GM15510 (cell line): ENCODE data around the gene ZNF628.

Source experiments
- POLR2A ChIP-seq: IDR thresholded peaks from 3 replicates; pipeline ENCODE4 v1.6.1; 2011; ENCODE audit warnings: borderline replicate concordance; ENCODE audit not compliant: insufficient read length; ENCODE audit errors: extremely low read depth

Gene ZNF628

DNA sequence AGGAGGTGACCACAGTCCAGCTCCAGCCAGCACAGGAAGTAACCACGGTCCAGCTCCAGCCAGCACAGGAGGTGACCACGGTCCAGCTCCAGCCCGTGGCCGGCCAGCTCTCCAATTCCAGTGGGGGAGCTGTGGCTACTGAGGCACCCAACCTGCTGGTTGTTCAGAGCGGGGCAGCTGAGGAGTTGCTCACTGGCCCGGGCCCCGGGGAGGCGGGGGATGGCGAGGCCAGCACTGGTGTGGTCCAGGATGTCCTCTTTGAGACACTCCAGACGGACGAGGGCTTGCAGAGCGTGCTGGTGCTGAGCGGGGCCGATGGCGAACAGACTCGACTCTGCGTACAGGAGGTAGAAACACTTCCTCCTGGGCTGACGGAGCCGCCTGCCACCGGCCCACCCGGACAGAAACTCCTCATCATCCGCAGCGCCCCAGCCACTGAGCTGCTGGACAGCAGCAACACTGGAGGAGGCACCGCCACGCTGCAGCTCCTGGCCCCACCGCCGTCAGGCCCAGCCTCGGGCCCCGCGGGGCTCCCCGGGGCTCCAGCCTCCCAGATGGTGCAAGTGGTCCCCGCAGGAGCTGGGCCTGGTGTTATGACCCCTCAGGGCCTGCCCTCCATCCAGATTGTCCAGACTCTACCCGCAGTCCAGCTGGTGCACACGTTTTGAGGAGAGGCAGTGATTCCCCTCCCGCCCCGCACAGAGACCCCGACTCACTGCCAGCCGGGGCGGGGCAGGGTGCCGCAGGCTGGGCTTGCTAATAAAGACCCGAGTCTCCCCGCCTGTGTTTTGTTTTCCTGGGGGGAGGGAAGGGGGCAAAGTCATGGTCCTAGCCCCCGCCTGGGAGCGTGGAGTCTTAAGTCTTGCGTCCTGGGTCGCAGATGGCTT is 7.5 kb downstream of the ZNF628 start:
- TF ChIP-seq POLR2A: no peak

DNA sequence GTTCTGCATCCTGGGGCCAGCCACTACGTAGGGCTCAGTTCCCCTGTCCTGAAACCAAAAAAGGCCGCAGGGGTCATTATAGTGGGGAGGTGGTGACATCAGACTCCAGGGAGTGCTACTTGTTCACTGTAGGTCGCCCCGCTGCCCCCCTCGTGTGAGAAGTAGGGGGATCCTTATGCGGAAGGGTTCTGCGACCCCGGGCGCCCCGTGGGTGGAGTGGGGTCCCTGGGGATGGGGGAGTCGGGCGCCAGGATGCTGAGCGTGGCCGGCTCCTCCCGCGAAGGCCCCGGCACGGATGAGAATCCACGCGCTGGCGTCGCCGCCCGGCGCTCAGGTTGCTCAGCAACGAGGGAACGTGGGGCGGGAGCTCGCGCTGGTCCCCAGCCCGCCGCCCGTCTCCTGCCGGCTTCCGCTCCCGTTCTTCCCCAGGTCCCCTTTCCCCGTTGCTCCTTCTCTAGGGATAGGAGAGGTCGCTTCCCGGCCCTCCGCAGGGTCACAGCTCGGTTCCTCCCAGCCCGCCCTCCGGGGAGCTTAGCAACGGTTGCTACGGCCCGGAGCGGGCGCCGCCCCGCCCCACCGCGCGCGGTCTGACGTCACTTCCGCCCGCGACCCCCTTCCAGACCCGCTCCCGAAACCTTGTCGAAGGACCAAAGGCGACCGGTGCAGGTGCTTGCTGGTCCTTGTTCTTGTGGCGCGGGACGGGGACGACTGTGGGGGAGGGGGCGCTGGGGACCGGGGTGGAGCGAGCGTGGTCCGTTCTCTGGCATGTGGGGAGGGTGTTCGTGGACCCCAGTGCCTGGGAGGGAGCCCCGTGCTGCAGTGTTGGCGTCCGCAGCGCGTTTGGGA is 8.4 kb downstream of the ZNF628 start, which contains the start of gene NAT14:
TSS of gene NAT14 (plus strand) at position 596 of the 846 bp plus-strand sequence. CDS start 521 bp downstream, outside the sequence.
- TF ChIP-seq POLR2A: peak; percentile 43

DNA sequence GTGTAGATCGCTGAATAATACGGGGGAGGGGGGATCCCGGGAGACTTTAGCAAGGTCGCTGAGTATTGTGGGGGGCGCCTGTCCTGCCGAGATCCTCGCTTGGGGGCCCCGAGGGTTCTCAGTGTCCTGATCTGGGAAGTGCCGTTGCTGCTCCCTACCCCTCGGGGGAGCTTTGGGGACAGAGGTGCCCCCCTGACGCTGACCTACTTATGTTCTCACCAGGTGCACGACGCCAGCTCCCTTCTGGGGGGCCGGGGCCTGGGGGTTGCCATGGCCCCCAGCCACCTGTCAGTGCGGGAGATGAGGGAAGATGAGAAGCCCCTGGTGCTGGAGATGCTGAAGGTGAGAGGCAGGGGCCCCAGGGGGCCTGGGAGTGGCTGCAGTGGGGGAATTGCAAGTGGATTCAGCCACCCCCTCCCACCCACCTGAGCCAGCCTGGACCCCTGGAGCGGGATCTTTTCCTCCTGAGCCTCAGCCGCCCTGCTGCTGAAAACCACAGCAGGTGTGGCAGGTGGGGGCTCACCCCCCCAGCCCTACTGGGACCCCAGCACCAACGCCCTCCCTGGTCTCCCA is 9.1 kb downstream of the ZNF628 start:
- TF ChIP-seq POLR2A: no peak

DNA sequence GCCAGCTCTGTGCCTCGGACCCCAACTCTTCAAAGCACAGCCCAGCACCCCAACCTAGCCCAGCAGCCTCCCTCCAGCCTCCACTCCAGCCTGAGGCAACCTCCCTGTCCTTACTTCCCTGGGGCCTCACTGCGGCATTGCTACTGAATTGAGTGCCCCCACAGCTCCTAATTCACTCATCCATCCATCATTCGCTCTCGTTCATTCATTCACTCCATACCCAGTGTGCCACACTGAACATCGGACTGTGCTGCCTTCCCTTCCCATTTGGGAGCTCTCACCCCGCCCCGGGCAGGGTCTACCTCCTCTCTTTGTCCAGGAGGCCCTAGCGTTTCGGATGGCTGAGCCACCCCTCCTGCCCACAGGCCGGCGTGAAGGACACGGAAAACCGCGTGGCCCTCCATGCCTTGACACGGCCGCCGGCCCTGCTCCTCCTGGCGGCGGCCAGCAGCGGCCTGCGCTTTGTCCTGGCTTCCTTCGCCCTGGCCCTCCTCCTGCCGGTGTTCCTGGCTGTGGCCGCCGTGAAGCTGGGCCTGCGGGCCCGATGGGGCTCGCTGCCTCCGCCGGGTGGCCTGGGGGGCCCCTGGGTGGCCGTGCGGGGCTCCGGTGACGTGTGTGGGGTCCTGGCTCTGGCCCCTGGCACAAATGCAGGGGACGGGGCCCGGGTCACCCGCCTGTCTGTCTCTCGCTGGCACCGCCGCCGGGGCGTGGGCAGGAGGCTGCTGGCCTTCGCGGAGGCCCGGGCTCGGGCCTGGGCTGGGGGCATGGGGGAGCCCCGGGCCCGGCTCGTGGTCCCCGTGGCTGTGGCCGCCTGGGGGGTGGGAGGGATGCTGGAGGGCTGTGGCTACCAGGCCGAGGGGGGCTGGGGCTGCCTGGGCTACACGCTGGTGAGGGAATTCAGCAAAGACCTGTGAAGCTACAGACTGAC is 9.9 kb downstream of the ZNF628 start:
- no peak for TF ChIP-seq POLR2A

DNA sequence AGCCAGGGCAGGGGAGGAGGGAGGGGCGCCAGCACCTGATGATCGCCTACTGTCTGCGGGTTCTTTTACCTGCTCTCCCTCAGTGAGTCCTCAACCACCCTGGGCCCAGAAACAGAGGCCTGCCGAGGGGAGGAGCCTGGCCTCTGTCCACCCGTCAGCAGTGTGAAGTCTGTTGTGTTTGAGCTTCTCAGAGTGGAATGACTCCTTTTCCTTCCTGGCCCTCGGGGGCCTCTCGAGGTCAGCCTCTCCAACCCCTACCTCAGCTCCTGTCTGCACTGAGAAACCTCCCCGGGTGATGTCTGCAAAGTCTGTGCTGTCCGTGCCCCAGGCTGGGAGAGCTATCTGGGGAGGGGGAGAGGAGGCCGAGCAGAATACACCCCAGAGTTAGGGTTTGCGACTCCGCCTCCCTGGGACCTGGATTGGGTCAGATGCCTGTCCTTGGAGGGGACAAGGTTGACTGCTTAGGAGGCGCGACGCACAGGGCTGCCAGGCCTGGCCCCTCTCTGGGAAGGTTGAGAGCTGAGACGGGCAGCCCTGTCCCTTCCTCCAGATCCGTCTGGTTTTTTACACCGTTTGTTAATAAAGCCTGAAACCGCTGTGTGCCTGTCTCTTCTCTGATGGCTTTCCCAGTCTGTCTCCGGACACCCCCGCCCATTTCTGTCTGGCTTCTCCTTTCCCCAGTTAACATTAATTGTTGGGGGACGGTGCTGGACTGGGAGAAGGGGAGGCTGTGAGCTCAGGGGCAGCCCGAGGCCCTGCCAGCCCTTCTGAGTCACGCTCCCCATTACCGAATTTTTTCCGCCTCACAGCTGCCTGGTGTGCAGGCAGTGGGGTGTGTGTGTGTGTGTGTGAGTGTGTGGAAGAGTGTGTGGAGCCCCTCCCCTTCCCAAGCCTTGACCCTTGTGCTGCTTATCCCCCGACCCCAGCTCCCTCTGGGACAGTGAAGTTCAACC is 10.8 kb downstream of the ZNF628 start:
- TF ChIP-seq POLR2A: no peak

DNA sequence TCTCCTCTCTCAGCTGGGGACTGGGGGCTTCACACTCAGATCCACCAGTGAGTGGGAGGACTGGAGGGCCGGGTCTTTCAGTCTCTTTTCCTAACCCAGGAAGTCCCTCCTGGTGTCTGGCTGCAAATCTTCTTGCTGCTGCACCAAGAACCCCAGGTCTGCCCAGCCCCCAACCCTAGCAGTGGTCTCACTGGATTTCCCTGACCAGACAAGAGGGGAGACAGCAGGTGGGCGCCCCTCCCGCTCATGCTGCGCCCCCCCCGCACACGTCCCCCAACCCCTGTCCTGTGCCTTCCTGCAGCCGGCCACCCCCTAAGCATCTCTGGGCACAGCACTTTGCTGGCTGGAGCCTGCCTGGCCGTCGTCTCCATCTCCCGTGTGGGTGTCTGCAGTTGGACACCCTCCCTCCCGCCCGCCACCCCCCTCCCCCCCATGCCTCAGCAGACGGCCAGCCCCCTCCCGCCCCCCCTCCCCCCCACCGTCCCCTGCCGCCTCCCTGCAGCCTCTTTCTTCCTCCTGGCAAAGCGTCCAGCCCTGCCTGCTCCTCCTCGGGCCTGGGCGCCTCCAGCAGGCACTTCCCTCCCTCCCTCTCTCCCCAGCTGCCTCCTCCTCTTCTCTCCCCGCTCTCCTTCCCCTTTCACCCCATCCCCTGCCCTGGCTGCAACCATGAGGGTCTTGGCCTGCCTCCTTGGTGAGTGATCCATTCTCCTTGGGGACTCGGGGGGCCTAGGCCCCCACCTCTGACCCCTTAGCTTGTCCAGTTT is 11.7 kb downstream of the ZNF628 start, which contains the start of gene SSC5D:
TSS of gene SSC5D (plus strand) at position 513 of the 764 bp plus-strand sequence. CDS start at position 667, 154 bp downstream.
- no peak for TF ChIP-seq POLR2A

DNA sequence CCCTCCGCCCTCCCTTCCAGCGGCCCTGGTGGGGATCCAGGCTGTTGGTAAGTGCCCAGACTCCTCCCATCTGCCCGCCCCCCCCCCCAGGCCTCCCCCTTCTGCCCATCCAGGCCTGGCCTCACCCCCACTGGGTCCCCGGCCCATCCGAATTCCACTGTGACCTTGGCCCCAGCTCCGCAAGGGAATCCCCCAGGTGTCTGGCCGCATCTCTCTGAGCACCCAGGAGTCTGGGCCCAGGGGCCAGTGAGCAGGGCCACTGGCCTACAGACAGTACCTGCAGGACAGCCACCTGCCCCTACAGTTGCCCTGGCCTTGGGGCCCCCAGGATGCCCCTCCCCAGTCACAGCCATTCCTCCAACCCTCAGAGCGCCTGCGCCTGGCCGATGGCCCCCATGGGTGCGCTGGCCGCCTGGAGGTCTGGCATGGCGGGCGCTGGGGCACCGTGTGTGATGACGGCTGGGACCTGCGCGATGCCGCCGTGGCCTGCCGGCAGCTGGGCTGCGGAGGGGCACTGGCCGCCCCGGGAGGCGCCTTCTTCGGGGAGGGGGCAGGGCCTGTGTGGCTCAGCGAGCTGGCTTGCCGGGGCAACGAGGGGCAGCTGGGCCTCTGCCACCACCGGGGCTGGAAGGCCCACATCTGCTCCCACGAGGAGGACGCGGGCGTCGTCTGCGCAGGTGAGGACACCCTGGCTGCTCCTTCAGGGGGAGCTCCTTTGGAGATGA is 12.7 kb downstream of the ZNF628 start:
- no peak for TF ChIP-seq POLR2A

DNA sequence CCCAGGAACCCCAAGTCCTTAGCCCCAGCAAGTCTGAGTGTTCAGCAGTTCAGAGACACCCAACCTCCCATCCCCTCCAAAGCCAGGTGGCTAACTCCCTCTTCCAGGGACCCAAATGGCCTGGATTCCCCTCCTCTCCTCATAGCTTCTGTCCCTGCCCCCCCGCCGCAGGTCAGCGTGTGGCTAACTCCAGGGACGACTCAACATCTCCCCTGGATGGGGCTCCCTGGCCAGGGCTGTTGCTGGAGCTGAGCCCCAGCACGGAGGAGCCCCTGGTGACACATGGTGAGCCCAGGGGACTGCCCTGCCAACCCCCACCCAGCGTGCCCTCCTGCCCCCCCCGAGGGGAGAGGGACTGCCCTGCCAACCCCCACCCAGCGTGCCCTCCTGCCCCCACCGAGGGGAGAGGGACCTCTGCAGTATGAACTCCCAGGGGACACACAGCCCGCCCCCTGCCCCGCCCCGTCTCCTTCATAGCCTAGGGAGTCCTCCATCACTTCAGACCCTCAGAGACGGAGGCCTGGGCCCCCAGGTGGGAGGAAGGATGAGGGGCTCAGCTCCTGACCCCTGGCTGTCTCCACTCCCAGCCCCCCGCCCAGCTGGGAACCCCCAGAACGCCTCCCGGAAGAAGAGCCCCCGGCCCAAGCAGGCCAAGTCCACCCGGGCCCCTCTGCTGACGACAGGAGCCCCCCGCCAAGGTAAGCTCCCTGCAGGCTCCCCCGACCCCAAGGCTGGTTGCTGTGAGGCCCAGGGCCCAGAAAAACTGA is 13.5 kb downstream of the ZNF628 start:
- no peak for TF ChIP-seq POLR2A

DNA sequence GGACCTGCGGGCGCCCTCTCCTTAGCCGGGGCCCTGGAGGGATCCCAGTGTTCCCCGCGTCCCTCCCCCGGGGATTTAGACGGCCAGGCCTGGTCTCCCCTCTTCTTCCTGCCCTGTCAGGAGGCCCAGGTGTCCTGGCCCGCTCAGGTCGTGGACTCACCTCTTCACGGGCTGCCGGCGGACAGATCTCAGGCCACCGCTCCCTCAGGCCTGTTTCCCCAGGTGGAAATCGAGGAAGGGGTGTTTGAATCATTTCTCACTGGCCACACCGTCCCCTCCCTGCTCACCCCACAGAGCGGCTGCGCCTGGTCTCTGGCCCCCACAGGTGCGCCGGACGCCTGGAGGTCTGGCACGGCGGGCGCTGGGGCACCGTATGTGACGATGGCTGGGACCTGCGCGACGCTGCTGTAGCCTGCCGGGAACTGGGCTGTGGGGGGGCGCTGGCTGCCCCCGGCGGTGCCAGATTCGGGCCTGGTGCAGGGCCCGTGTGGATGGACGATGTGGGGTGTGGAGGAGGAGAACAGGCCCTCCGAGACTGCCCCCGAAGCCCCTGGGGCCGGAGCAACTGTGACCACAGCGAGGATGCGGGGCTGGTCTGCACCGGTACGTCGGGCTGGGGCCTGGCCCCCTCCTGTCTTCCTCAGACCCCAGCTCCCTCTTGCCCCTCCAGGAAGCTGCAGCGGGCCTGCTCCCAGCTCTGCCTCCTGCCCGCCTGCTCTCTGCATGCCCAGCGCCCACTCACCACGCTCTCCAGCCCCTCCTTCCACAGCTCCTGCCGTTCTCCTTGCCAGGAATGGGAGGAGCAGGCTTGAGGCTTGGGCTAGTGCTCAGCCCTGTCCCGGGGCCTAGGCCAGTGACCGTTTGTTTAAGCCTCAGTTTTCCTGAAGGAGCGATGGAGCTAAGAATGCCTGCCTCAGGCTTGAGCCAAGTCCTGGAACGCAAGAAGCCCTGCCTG is 14.3 kb downstream of the ZNF628 start:
- TF ChIP-seq POLR2A: no peak

DNA sequence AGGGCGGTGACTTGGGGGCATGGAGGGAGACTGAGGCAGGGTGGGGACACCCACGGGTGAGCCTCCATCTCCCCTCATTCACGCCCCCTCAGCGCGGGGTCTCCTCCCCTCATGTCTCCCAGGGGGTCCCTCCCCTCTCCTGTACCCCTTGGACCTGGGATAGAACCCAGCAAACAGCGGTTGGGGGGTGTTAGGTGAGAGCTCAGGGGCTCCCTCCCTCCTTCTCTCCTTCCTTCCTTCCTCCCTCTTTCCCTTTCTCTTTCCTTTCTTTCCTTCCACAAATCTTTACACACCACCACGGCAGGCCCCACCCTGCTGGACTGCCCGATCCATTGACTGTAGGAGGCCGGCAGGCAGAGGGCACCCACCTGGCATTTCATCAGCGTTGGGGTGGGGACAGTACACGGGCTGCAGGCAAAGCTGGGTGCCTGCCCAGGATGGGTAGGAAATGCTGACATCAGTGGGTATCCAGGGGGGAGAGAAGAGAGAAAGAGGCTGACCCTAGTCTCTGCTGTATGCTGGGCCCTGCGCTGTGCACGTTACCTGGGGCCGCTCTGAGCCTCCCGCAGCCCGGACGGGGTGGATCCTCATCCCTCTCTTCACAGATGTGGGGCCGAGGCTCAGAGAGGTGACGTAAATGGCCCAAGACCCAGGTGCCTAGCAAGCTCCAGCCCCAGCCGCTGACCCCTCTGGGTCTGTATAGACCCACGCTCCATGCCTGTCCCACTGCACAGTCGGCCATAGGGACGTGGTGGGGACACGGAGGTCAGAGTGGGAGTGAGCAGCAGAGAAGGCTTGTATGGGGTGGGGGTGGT is 15.3 kb downstream of the ZNF628 start:
- TF ChIP-seq POLR2A: no peak
